HG02642 (cell line): Measurements from ENCODE around the gene SERTAD1.
"Not testable (repeated sequence)": the region's sequence is repeated elsewhere in the genome, so short reads cannot be mapped to it uniquely, and the experiment has no call there.

Experiments used
- ATAC-seq: cut with Tn5 transposase; IDR thresholded peaks from one replicate; pipeline ENCODE4 v1.9.1; 2021; ENCODE audit warnings: mild to moderate bottlenecking; ENCODE audit not compliant: unreplicated experiment, poor library complexity

Gene SERTAD1

GRCh38 chr19:40423938-40424337 is 1.9 kb downstream of the SERTAD1 start:
- ATAC-seq = no peak

- no peak for ATAC-seq
Observed at GRCh38 chr19:40422748-40423566, 2.8 kb downstream of the SERTAD1 start.

DNA sequence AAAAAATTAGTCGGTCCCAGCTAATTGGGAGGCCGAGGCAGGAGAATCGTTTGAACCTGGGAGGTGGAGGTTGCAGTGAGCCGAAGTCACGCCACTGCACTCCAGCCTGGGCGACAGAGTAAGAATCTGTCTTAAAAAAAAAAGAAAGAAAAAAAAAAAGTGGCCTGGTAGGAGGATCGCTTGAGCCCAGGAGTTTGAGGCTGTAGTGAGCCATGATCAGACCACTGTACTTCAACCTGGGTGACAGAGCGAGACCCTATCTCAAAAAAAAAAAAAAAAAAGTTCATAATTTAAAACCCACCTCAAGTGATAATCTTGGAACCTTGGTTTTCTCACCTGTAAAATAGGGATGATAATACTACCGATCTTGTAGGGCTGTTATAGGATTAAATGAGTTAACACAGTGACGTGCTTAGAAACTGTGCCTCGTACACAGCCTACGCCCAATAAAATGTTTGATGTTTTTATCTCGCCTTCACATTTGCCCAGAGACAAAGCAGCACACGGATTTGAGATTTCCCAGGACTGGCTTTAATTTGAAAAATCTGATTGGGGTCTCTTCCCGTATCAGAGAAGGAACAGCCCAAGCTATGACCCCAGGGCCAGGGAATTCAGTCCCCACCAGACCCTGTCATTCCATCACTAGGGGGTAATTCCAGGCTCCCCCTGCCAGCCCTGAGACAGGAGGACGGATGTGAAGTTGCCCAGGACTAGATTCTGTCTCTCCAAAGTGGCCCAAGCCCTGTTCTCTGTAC is 3.6 kb downstream of the SERTAD1 start:
- ATAC-seq = no peak

DNA sequence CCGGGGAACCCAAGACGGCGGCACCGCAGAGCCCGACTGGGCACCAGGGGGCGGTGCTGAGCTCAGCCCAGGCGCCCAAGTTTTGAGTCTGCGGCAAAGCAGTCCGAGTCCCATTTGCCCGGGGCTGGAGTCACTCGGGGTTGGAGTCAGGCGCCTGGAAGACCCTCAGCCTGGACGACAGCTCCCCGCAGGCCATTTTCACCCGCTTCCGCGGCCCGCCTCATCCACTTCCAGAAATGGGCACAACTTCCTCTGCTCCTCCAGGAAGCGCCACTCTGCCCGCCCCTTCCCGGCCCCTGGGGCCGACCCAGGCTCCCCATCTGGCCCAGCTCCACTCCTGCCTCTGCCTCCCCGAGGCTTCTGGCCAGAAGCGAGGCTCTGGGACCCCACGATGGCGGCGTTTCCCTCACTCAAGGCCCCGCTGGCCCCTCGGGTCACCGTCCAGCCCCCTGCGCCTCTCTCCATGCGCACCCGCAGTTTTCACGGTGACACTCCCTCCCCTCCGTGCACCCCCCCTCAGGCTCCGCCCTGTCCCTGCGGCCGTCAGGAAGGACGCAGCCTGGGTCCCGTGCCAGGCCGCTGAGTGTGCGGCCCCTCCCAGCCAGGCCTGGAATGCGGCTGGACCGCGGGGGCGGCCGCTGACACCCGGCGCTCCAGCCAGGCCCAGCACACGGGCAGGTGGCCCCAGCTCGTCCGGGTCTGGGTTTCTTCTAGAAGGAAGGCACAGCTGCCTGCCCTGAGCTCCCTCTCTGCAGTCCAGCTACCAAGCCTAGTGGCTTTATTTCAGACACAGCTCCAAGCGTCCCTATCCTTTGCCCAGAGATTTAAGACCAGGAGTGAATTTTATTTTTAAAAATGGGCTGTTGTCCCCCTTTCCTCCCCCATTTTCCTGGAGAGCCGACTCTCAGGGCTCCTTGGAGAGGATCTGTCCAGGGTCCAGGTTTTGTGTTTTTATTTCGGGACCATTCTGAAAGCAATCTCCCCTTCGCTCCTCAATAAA is 4.7 kb downstream of the SERTAD1 start:
- peak; percentile 43 for ATAC-seq

DNA sequence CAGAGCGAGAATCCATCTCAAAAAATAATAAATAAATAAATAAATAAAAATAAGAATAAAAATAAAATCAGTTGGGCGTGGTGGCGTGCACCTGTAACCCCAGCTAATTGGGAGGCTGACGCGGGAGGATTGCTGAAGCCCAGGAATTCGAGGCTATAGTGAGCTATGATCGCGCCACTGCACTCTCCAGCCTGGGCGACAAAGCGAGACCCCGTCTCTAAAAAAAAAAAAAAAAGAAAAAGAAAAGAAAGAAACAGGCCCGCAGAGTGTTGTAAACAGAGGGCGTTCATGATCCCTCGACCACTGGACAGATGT is 5.4 kb downstream of the SERTAD1 start:
- no peak for ATAC-seq

DNA sequence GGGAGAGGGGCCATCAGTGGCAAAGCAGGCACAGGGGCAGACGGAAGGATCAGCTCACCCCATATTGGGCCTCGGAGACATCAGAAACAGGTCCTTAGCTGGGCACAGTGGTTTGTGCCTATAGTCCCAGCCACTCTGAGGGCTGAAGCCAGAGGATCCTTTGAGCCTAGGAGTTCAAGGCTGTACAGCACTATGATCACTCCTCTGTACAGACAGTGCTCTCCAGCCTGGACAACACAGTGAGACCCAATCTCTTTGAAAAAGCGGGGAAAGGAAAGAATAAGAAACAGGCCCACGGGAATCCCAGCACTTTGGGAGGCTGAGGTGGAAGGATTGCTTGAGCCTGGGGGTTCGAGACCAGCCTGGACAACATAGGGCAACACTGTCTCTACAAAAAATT is 6.0 kb downstream of the SERTAD1 start:
- ATAC-seq = no peak

DNA sequence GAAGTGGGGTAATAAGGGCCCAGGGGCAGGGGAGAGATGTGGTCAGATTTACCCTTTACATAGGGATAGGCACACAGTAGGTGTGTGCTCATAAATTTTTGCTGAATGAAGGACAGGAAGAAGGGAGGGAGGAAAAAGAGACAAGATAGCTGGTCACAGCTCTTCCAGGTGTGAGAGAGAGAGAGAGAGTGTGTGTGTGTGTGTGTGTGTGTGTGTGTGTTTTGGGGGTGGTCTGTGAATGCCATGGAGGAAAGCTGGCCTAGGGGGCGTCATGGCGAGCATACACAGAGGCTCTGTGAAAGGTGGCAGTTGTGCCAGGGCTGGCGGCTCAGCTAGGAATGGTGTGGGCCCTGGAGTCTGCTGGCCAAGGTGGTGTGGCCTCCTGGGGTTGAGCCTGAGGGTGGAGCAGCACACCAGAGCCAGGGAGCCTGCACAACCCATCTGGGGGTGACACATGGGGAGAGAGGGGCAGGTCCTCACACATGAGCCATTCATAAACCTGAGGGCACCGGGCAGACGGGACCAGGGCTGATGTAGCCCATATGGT is 6.7 kb downstream of the SERTAD1 start:
- ATAC-seq = no peak

DNA sequence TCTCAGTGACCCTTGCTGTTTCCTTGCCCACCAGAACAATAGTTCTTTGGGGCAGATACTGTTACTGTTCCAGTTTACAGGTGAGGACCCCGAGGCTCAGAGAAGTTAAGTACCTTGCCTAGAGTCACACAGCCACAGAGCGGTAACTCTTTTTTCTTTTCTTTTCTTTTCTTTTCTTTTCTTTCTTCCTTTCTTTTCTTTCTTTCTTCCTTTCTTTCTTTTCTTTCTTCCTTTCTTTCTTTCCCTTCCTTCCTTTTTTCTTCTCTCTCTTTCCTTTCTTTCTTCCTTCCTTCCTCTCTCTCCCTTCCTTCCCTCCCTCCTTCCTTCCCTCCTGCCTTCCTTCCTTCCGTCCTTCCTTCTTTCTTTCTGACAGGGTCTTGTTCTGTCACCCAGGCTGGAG is 7.8 kb downstream of the SERTAD1 start:
- ATAC-seq = no peak

GRCh38 chr19:40417643-40417981 is 8.2 kb downstream of the SERTAD1 start:
- no peak for ATAC-seq

DNA sequence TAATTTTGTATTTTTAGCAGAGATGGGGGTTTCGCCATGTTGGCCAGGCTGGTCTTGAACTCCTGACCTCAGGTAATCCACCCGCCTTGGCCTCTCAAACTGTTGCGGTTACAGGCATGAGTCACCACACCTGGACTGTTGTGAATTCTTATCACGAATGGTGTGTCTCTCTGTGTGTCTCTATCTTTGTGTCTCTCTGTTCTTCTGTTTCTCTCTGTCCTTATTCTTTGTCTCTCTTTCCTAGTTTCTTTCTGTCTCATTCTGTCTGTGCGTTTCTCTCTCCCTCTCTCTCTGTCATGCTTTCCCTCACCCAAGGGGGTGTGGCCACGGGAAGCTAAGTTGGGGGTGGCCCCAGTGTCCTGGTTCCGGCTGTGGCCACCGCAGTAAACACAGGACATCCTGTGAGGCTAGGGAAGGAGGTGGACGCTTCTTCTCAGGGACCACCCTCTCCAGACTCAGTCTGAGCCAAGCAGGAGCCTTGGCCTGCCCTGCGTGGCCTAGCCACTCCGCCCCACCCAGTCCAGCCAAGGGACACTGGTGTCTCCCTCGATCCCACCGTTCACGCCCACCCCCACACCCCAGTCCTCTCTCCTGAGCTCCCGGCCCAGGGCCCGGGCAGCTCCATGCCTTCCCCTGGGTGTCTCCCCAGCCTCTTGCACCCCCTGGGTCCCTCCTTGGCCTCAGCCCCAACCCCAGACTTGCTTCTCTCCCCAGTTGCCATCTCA is 8.7 kb downstream of the SERTAD1 start:
- ATAC-seq = no peak

GRCh38 chr19:40415768-40416167 is 10.0 kb downstream of the SERTAD1 start:
- no peak for ATAC-seq

GRCh38 chr19:40414542-40415535 is 11.0 kb downstream of the SERTAD1 start:
- ATAC-seq = no peak

GRCh38 chr19:40413291-40413845 is 12.4 kb downstream of the SERTAD1 start, which contains the start of gene PRX:
Gene PRX (minus strand): TSS chr19:40413378. CDS start chr19:40407932, 5,446 bp downstream.
- no peak for ATAC-seq

DNA sequence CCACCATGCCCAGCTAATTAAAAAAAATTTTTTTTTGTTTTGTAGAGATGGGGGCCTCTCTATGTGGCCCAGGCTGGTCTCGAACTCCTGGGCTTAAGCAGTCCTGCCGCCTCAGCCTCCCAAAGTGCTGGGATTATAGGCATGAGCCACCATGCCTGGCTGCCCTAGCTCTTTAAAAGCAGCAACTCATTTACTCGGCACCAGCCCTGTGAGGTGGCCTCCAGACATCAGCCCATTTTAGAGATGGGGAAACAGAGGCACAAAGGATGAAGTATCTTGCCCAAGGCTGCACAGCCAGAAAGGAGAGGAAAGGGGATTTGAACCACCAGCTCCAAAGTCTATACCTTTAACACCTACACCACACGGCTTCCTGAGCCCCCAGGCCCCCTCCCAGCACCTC is 12.9 kb downstream of the SERTAD1 start:
- no peak for ATAC-seq

- no peak for ATAC-seq
Observed at GRCh38 chr19:40411958-40412499, 13.8 kb downstream of the SERTAD1 start.

DNA sequence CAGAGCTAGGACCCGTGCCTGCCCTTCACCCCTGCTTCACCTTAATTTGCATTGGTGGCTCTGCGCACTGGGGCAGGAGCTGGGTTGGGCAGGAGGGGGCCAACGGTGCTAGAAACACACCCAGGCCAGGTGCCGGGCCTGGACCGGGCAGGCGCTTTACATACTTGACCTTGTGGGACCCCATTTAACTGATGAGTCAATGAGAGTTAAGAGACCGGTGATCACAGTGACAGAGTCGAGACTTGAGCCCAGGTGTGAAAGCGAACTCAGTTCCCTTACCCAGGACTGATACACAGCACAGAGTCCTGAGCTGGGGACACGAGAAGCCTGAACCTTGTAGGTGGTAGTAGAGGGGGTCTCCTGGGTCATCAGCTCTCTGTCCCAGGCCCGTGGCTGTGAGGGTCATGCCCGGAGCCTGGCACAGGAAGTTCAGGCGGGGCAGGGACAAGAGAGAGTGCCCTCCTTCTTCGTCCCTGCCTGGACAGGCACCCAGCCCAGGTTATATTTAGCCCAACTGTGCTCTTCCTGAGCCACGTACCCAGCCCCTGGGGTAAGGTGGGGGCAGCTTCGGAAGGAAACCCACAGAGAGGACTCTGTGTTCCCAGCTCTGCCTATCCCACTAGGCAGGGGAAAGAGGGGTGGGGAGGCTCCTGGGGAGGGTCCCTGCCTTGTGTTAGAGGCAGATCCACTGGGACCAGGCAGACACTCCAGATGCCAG is 14.5 kb downstream of the SERTAD1 start:
- ATAC-seq = no peak

- ATAC-seq = no peak
Observed at GRCh38 chr19:40410030-40410389, 15.8 kb downstream of the SERTAD1 start.

DNA sequence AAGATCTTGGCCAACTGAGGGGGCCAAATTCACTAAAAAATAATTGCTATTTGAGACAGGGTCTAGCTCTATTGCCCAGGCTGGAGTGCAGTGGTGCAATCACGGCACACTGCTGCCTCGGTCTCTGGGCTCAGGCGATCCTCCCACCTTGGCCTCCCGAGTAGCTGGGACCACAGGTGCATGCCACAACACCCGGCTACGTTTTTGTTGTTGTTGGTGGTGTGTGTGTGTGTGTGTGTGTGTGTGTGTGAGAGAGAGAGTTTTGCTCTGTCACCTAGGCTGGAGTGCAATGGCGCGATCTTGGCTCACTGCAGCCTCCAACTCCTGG is 17.2 kb downstream of the SERTAD1 start:
- not testable (repeated sequence) for ATAC-seq
